T-helper 22 cell (primary cell): Measurements from ENCODE around the gene PTPRN2.
"Not testable (repeated sequence)": the region's sequence is repeated elsewhere in the genome, so short reads cannot be mapped to it uniquely, and the experiment has no call there.

Source experiments
- DNase-seq: peaks from one replicate; pipeline ENCODE4 v3.0.0-alpha.2; 2020; ENCODE audit warnings: low read depth

The PTPRN2 gene

GRCh38 chr7:157564517-157565177, 1023.0 kb downstream of the PTPRN2 start:
- DNase-seq, result no peak

GRCh38 chr7:157563467-157564135, 1024.0 kb downstream of the PTPRN2 start:
- DNase-seq, result not testable (repeated sequence)

GRCh38 chr7:157562522-157563398, 1024.9 kb downstream of the PTPRN2 start:
- not testable (repeated sequence) for DNase-seq

GRCh38 chr7:157561816-157562410, 1025.7 kb downstream of the PTPRN2 start:
- DNase-seq, result no peak

GRCh38 chr7:157561523-157561785, 1026.2 kb downstream of the PTPRN2 start:
- DNase-seq, result no peak

- DNase-seq, result no peak
Measured at GRCh38 chr7:157560710-157561522, 1026.7 kb downstream of the PTPRN2 start.

GRCh38 chr7:157560258-157560654, 1027.4 kb downstream of the PTPRN2 start:
- DNase-seq, result no peak

GRCh38 chr7:157559596-157560257, 1027.9 kb downstream of the PTPRN2 start:
- DNase-seq, result no peak

- DNase-seq, result no peak
Measured at GRCh38 chr7:157558875-157559595, 1028.6 kb downstream of the PTPRN2 start.

GRCh38 chr7:157558516-157558874, 1029.1 kb downstream of the PTPRN2 start:
- no peak for DNase-seq

GRCh38 chr7:157558061-157558460, 1029.6 kb downstream of the PTPRN2 start:
- no peak for DNase-seq

GRCh38 chr7:157557263-157557662, 1030.4 kb downstream of the PTPRN2 start:
- no peak for DNase-seq

- DNase-seq, result no peak
Measured at GRCh38 chr7:157556642-157556944, 1031.0 kb downstream of the PTPRN2 start.

- DNase-seq, result no peak
Measured at GRCh38 chr7:157555944-157556641, 1031.5 kb downstream of the PTPRN2 start.

- DNase-seq, result no peak
Measured at GRCh38 chr7:157555313-157555712, 1032.3 kb downstream of the PTPRN2 start.

- no peak for DNase-seq
Measured at GRCh38 chr7:157554393-157555238, 1033.0 kb downstream of the PTPRN2 start.

- DNase-seq, result no peak
Measured at GRCh38 chr7:157553256-157553655, 1034.4 kb downstream of the PTPRN2 start.

- no peak for DNase-seq
Measured at GRCh38 chr7:157552295-157552993, 1035.2 kb downstream of the PTPRN2 start.
